Muscle of leg (tissue), 11 donors: ENCODE results near the gene KIAA0930. TPM values are rescaled to one million over a fixed set of nuclear protein-coding genes. Genes with fewer than 3 reads are reported as not detected.

ENCODE experiments used
- DNase-seq: peaks from one replicate; pipeline ENCODE4 v3.0.0; 2013
- H3K27ac ChIP-seq: one replicate; pipeline ENCODE4 v1.5.1; 2013; ENCODE audit warnings: mild to moderate bottlenecking, low read length, control low read depth
- H3K27me3 ChIP-seq: one replicate; pipeline ENCODE4 v1.6.1; 2013; ENCODE audit warnings: low read length; ENCODE audit not compliant: control insufficient read depth, insufficient read depth
- H3K36me3 ChIP-seq: one replicate; pipeline ENCODE4 v1.6.1; 2013; ENCODE audit warnings: low read length; ENCODE audit not compliant: control insufficient read depth, insufficient read depth
- H3K4me1 ChIP-seq: one replicate; pipeline ENCODE4 v1.6.1; 2013; ENCODE audit warnings: low read length; ENCODE audit not compliant: control insufficient read depth, insufficient read depth
- H3K4me3 ChIP-seq: one replicate; pipeline ENCODE4 v1.5.1; 2013; ENCODE audit warnings: low read length, control low read depth
- H3K9me3 ChIP-seq: replicated peaks from 2 replicates; pipeline ENCODE4 v1.6.1; 2013; ENCODE audit warnings: low read depth, low read length; ENCODE audit not compliant: control insufficient read depth
- WGBS: methylation state at CpG from one replicate; pipeline ENCODE4 v1.1.5; 2013; ENCODE audit warnings: missing lambda C conversion rate; ENCODE audit not compliant: insufficient coverage; 5-methylcytosine and 5-hydroxymethylcytosine counted together
- polyA plus RNA-seq, 8 donors: library from polyadenylated mRNA; unstranded; fragments of 120-200 nt; gene quantifications; one replicate each; pipeline versions ENCODE4 v1.2.1 to v1.2.3, GENCODE V29; 2013; ENCODE audit warnings: inconsistent platforms in 1 of 8, low replicate concordance in 1 of 8; ENCODE audit not compliant: insufficient read length in 8 of 8, insufficient read depth in 1 of 8
- total RNA-seq: library from RNA; stranded (reverse); fragments of 120-200 nt; gene quantifications from one replicate; pipeline ENCODE4 v1.2.4, GENCODE V29; 2013

Gene KIAA0930
- total and polyA plus RNA-seq, 9 donors, result 11.7 to 23.4 (median 15.4) TPM

GRCh38 chr22:45217806-45218205 is 22.9 kb downstream of the KIAA0930 start:
- H3K36me3 ChIP-seq, result no peaks in the 10 kb centered on the region
- no peak overlapping the region for H3K4me3 ChIP-seq
- H3K4me1 ChIP-seq, result peaks cover 6% of the 10 kb centered on the region
- no peak for DNase-seq
- WGBS, result 90% methylated on average over 6 of the region's 14 CpGs
- H3K9me3 ChIP-seq, result no peaks in the 10 kb centered on the region
- no peak overlapping the region for H3K27ac ChIP-seq
- H3K27me3 ChIP-seq, result peaks cover 7% of the 10 kb centered on the region

- Histone ChIP-seq H3K36me3 (no peaks in the 10 kb centered on the region), H3K4me1 (peaks cover 8% of the 10 kb centered on the region), H3K27ac (no peak overlapping the region), H3K4me3 (no peak overlapping the region), H3K9me3 (no peaks in the 10 kb centered on the region), H3K27me3 (peaks cover 12% of the 10 kb centered on the region)
- no peak for DNase-seq
- WGBS, result 92% methylated on average over 4 of the region's 6 CpGs
Measured at GRCh38 chr22:45217345-45217744, 23.3 kb downstream of the KIAA0930 start.

GRCh38 chr22:45216133-45217003 is 24.3 kb downstream of the KIAA0930 start:
- Histone ChIP-seq H3K27me3 (peaks cover 12% of the 10 kb centered on the region), H3K4me1 (peaks cover 17% of the 10 kb centered on the region), H3K9me3 (no peaks in the 10 kb centered on the region), H3K27ac (no peak overlapping the region), H3K4me3 (no peak overlapping the region), H3K36me3 (no peaks in the 10 kb centered on the region)
- 22% methylated on average over 20 of the region's 22 CpGs for WGBS
- peak; percentile 44 for DNase-seq

GRCh38 chr22:45212992-45213751 is 27.5 kb downstream of the KIAA0930 start:
- Histone ChIP-seq H3K27me3 (peaks cover 12% of the 10 kb centered on the region), H3K27ac (peak overlapping the region; percentile 21), H3K4me3 (no peak overlapping the region), H3K4me1 (peaks cover 36% of the 10 kb centered on the region), H3K36me3 (no peaks in the 10 kb centered on the region), H3K9me3 (no peaks in the 10 kb centered on the region)
- 66% methylated on average over 14 of the region's 22 CpGs for WGBS
- DNase-seq, result peak; percentile 35

GRCh38 chr22:45212306-45212709 is 28.4 kb downstream of the KIAA0930 start:
- no peaks in the 10 kb centered on the region for H3K9me3 ChIP-seq
- no peak overlapping the region for H3K4me3 ChIP-seq
- DNase-seq, result peak; percentile 80
- peaks cover 36% of the 10 kb centered on the region for H3K4me1 ChIP-seq
- H3K27ac ChIP-seq, result peak overlapping the region; percentile 21
- no CpG with 5 or more reads among the region's 14 CpGs for WGBS
- H3K36me3 ChIP-seq, result no peaks in the 10 kb centered on the region
- H3K27me3 ChIP-seq, result peaks cover 12% of the 10 kb centered on the region

- no peak for DNase-seq
- no peaks in the 10 kb centered on the region for H3K9me3 ChIP-seq
- H3K27ac ChIP-seq, result no peak overlapping the region
- no peak overlapping the region for H3K4me3 ChIP-seq
- H3K36me3 ChIP-seq, result no peaks in the 10 kb centered on the region
- WGBS, result 82% methylated on average over 17 of the region's 18 CpGs
- peaks cover 12% of the 10 kb centered on the region for H3K27me3 ChIP-seq
- peaks cover 36% of the 10 kb centered on the region for H3K4me1 ChIP-seq
Measured at GRCh38 chr22:45211848-45212247, 28.8 kb downstream of the KIAA0930 start.

- Histone ChIP-seq H3K36me3 (no peaks in the 10 kb centered on the region), H3K4me1 (peaks cover 34% of the 10 kb centered on the region), H3K27me3 (peaks cover 12% of the 10 kb centered on the region), H3K4me3 (no peak overlapping the region), H3K27ac (peak overlapping the region; percentile 55), H3K9me3 (no peaks in the 10 kb centered on the region)
- no peak for DNase-seq
- WGBS, result 91% methylated on average over 4 of the region's 8 CpGs
Measured at GRCh38 chr22:45211435-45211834, 29.3 kb downstream of the KIAA0930 start.

GRCh38 chr22:45210991-45211390 is 29.7 kb downstream of the KIAA0930 start:
- H3K36me3 ChIP-seq, result no peaks in the 10 kb centered on the region
- WGBS, result 59% methylated on average over 4 of the region's 8 CpGs
- peak overlapping the region; percentile 55 for H3K27ac ChIP-seq
- no peaks in the 10 kb centered on the region for H3K9me3 ChIP-seq
- H3K4me3 ChIP-seq, result no peak overlapping the region
- peaks cover 12% of the 10 kb centered on the region for H3K27me3 ChIP-seq
- peak; percentile 92 for DNase-seq
- H3K4me1 ChIP-seq, result peaks cover 30% of the 10 kb centered on the region

GRCh38 chr22:45210577-45210976 is 30.1 kb downstream of the KIAA0930 start:
- Histone ChIP-seq H3K27ac (peak overlapping the region; percentile 47), H3K36me3 (no peaks in the 10 kb centered on the region), H3K27me3 (peaks cover 12% of the 10 kb centered on the region), H3K9me3 (no peaks in the 10 kb centered on the region), H3K4me1 (peaks cover 30% of the 10 kb centered on the region), H3K4me3 (no peak overlapping the region)
- 80% methylated on average over 11 of the region's 11 CpGs for WGBS
- no peak for DNase-seq

GRCh38 chr22:45210174-45210573 is 30.5 kb downstream of the KIAA0930 start:
- WGBS, result 55% methylated on average over 5 of the region's 7 CpGs
- no peak overlapping the region for H3K27ac ChIP-seq

More at GRCh38 chr22:45210174-45210573, 30.5 kb downstream of the KIAA0930 start:
- Histone ChIP-seq H3K9me3 (no peaks in the 10 kb centered on the region), H3K27me3 (peaks cover 12% of the 10 kb centered on the region), H3K4me1 (peaks cover 30% of the 10 kb centered on the region), H3K36me3 (no peaks in the 10 kb centered on the region), H3K4me3 (no peak overlapping the region)
- no peak for DNase-seq
